Midbrain (tissue), 1 donor: Measurements from ENCODE around the gene PXT1.
"Not testable (repeated sequence)": the region's sequence is repeated elsewhere in the genome, so short reads cannot be mapped to it uniquely, and the experiment has no call there.

Experiments
- DNase-seq: peaks from one replicate; lab custom pipeline; 2025; lab: John Stamatoyannopoulos, UW

The PXT1 gene

DNA sequence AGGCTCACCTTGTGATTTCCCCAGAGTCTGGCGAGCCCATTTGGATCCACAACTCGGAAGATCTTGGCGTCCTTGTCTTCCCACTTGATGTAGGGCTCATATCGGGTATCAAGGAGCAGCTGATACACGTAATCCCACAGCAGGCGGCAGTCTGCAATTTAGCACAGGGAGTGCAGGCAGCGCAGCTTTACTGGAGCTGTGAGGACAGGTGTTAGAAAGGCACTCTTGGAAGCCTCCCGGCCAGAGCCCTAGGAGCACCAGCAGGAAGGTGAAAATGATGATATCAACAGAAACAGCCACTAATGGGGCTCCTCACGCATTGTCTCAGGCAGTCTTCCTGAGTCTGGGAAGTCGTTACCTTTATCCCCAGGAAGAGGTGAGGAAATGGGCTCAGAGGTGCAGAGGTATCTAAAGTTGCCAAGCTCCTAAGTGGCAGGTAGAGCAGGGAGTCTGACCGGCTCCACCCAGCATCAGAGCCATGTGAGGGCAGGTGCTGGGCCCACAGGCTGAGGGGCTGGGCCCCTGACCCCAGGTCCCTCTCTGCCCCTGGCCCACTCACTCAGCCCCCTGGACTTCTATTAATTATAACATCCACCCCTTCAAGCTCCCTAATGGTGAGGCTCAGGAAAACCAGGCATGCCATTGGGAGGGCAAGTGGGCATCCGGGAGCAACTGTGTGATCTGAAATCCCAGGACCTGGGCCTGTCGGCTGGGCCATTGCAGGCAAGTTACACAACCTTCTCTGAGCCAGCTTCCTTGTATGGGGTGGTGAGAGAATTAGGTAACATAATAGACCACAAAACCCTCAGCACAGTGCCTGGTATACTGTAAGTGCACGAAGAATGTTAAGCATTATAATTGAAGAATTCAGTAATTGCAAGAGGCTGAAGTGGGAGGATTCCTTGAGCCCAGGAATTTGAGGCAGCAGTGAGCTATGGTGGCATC lies 73.5 kb downstream of the PXT1 start:
- no peak for DNase-seq

DNA sequence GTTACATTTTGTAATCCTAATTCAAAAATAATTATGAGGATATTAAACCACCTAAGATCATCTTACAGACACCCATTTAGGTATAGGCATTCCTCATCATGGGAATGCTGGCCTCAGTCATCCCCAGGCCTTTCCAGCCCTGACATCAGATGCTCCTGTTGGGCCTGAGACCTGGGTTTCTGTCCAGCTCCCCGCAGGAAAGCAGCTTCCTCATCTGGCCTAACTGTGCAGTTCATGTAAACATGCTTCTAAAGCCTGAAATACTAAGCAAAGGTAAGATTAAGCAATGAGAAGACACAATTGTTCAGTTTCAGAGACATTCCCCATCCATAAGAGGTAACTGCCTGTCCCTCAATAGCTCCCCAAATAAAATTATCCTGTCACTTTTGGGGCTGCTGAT lies 74.2 kb downstream of the PXT1 start:
- no peak for DNase-seq

DNA sequence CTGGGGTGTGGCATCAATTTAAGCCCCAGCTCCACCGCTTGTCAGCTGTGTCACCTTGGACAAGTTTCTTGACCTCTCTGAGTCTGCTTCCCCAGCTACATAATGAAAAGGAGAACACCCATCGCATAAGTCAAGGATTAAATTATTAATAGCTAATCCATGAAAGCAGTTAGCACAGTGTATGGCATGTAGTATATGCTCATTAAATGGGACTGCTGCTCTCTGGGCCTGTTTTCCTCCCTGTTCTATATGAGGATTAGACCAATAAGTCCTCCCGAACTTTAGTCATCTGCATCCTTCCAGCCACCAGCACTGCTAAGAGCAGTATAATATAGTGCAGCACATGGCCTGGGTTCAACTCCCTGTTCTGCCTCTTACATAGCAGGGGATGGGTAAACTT lies 74.9 kb downstream of the PXT1 start:
- no peak for DNase-seq

DNA sequence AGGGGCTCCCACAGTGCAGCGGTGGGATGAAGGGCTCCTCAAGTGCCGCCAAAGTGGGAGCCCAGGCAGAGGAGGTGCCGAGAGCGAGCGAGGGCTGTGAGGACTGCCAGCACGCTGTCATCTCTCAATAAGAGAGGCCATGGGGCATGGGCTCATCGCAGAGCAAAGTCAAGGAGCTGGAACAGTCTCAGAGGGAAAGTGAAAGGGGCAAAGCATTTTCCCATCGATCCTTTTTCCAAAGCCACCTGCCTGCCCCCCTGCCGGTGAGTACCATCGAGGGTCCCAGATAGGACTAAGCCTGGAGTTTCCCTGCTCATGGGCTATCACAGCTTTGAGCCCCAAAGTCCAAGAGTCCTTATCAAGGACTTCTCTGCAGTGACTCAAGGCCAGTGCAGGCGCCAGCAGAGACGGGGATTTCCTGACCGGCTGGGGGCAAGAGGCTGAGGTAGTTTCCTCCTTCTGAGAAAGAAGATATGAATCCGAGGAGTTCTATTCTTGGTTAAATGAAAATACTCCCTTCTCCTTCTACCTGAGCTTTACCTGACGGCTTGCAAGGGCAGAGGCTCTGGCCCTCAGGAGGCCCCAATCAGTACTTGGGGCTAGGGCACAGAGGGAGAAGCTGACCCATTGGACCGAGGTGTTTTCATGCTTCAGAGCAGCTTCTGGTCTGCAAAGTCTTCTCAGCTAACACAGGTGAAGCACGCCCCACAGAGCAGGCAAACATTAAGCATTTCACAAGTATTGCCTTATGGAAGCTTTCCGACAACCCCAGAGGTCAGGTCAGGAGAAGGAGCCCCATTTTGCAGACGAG lies 77.8 kb downstream of the PXT1 start:
- DNase-seq: no peak

DNA sequence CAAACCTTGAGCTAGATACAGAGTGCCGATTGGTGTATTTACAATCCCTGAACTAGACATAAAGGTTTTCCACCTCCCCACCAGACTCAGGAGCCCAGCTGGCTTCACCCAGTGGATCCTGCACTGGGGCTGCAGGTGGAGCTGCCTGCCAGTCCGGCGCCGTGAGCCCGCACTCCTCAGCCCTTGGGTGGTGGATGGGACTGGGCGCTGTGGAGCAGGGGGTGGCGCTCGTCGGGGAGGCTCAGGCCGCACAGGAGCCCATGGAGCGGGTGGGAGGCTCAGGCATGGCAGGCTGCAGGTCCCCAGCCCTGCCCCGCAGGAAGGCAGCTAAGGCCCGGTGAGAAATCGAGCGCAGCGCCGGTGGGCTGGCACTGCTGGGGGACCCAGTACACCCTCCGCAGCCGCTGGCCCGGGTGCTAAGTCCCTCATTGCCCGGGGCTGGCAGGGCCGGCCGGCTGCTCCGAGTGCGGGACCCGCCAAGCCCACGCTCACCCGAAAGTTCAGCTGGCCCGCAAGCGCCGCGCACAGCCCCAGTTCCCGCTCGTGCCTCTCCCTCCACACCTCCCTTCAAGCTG lies 78.5 kb downstream of the PXT1 start:
- DNase-seq: not testable (repeated sequence)

DNA sequence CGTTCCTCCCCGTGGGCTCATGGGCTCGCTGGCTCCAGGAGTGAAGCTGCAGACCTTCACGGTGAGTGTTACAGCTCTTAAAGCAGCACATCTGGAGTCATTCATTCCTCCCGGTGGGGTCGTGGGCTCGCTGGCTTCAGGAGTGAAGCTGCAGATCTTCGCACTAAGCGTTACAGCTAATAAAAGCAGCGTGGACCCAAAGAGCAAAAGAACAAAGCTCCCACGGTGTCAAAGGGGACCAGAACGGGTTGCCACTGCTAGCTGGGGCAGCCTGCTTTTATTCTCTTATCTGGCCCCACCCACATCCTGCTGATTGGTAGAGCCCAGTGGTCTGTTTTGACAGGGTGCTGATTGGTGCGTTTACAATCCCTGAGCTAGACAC lies 79.3 kb downstream of the PXT1 start:
- not testable (repeated sequence) for DNase-seq

DNA sequence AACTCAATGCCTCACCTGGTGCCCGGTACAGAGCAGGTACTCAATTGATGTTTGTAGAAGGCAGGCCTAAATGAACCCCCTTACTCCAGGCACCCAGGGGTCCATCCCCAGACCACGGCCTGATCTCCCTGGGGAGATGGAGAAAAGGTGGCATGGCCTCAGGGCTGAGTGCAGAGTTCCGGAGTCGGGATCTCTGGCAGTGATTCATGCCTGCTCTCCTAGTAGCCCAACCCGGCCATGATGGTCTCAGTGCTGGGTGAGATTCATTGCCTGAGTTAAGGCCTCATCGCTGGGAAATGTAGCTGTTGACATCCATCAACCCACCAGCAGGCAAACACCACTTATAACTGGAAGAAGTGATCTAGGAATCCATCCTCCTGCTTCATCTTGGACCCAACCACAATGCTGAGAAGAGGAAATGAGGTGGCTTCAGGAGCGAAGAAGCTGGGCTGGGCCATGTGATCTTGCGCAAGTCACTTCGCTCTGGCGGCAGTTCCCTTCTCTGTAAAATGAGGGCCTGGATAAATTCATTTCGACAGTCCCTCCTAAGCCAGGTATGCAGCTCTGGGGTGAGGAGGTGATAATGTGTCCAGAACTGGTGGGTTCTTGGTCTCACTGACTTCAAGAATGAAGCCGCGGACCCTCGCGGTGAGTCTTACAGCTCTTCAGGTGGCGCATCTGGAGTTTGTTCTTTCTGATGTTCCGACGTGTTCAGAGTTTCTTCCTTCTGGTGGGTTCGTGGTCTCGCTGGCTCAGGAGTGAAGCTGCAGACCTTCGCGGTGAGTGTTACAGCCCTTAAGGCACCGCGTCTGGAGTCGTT lies 79.9 kb downstream of the PXT1 start:
- DNase-seq: no peak

DNA sequence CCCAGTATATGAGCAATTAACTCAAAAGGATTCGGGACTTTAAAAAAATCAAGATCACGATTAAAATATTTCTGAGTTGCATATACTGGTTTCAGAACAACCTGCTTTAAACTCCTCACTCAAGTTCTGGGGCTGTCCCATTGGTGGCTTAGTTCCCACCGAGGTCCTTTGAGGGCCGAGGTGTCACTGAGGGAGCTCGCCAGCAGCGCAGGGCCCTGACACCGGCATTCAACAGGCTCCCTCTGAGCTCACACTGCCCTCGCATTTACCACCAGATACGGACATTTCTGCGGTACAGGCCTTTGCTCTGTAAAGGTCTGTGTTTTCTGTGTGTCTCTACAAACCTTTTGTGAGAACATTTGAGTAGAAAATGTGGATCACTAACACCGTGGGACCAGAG lies 81.6 kb downstream of the PXT1 start:
- no peak for DNase-seq

DNA sequence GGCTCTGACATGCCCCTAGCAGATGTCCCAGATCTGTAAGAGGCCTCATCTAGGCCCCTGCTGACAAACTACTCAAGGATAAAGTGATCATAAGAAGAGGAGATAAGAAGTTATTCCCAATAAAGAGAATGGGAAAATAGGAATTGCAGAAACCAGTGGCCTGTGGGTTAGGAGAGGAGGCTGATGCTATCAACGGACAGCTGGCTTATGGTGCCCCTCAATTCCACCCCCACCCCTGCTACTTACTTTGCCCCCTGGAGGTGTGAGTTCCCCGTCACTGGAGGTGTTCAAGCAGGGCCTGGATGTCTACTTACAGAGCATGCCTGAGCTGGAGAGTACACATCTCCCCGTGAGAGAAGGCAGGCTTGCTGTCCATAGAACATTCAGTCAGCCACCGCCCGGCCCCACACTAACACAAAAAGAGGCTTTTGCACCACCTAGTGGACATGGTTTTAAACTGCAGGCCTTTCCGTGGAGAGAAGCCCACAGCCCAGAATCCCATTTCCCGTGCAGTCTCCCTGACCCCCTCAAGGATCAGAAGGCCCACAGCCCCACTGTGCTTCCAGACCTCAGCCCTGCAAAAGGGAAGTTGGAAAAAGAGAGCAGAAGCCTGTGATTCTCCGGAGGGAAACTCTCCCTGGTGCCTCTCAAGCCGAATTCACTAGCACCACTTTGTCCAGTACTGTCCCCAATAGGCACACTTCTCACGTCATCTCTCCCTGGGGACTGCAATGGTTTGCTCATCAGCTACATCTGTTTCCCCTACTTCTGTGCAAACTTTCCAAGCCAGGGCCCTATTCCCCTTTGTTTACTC lies 82.2 kb downstream of the PXT1 start:
- DNase-seq: peak; percentile 77

DNA sequence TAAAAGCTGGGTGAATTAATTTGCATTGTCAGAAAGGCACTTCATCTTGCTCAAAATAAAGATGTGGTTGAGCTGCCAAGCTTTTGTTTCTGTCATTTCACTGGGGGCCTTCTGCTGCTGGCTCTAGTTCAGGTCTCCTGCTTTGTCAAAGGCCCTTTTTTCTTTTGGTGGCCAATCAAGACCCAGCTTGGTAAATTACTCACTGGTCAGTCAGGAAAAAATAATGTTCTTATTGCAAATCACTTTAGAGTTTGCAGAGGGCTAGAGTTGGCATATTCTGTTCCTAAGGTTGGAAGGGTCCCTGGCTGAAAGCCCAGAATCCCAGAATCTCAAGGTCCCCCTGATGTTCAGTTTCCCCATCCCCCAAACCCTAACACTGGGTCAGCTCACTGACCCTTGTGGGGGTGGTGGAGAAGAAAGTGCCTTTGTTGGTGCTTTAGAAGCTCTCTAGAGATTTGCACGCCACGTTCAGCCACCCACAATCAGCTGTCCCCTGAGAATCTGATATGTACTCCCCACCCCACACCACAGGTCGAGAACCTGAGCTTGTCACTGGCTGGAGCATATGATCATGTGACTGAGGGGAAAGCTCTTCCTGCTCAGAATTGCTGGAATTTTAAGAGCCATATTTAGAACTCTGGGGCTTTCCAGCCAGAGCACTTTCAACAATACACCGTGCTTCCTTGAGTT lies 84.3 kb downstream of the PXT1 start:
- peak; percentile 57 for DNase-seq

DNA sequence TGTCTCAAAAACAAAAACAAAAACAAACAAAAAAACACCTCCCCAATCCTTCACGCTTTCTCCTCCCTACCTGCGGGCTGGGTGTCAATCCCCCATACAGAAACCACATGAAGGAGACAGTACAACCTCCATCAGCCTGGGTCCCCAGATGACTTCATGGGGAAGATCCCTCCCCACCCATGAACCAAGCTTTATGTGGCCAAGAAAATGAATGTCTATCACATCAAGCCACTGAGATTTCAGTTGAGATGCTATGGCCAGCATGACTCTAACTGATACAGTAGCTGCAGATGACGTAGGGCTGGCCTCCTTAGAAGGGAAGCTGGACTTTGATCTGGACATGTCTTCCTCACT lies 84.8 kb downstream of the PXT1 start:
- DNase-seq: no peak

DNA sequence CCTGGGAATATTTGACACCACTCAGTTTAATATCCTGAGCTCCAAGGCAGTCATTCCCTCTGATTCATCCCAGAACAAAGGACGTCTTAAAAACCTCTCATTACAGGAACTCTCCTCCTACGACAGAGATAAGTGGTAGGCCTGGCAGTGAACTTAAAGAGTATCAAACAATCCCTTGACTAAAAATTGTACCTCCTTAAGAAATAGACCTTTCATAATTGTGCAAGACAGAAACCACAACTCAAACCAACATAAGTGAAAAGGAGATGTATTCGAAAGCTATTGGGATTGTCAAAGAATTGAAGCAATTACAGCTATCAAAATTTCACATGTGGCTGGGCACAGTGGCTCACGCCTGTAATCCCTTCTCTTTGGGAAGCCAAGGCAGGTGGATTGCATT lies 86.8 kb downstream of the PXT1 start:
- DNase-seq: no peak

DNA sequence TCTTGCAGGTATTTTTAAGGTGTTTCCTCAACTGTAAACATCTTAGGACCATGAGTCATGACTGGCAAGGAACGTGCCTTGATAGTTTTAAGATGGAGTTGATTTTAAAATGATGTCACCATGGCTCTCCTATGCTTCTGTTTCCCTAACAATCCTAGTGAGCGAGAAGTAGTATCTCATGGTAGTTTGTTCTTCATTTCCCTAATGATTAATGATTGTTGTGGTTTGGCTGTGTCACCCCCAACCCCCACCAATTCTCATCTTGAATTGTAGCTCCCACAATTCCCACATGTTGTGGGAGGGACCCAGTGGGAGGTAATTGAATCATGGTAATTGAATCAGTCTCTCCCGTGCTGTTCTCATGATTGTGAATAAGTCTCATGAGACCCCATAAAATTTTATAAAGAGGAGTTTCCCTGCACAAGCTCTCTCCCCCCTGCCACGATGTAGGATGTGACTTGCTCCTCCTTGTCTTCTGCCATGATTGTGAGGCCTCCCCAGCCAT lies 89.2 kb downstream of the PXT1 start:
- no peak for DNase-seq

DNA sequence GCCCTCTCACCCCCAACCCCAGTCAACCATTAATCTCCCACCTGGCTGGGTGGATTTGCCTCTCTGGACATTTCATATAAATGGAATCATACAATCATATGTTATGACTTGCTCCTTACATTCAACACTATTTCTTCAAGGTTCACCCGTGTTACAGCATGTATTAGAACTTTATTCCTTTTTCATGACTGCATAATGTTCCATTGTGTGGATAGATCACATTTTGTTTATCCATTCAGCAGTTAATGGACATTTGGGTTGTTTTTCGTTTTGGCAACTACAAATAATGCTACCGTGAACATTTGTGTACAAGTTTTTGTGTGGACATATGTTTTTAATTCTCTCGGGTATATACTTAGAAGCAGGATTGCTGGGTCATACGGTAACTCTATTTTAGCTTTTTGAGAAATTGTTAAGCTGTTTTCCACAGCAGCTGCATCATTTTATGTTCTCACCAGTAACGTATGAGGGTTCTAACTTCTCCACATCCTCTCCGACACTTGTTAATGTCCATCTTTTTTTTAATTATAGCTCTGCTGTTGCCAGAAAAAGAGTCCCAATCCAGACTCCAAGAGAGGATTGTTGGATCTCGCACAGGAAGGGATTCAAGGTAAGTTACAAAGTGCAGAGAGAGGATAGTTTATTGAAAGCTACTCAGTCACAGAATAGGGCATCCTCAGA lies 90.0 kb downstream of the PXT1 start:
- DNase-seq: no peak

DNA sequence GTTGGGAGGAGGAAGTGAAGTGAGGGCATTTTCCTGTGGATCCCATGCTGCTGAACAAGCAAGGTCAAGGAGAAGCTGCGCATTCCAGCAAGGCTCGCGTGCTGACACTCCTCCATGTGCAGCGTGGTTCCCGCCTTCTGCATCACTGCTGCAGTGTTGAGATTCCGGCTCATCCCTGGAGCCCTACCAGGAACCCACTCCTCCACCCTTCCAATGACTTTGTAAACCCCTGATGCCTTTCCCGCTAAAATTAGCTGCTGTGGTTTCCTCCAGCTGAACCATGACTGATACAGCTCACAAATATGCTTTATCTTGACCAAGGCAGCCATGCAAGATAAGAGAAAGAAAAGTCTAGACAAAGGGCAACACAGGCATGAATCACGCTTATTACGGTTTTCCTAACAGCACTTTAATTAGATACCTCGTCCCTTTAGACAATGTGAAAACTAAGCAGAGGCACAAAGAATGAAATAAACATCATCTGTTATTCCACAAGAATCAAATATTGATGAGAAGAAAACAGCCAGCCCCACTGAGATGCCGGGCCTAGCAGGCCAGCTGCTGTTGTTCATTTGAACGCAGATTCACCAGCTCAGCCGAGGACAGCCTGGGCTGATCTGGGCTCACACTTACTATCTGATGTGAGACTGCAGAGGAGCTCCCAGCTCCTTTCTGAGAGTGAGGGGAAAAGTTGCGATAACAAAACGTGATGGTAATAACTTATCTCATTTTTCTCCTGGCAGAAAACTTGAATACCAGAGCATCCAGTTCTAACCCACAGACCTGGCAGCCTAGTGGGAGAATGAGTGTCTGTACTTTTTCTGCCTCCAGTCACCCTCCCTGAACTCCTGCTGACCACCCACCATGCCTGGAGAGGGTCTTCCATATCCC lies 91.7 kb downstream of the PXT1 start:
- DNase-seq: no peak

DNA sequence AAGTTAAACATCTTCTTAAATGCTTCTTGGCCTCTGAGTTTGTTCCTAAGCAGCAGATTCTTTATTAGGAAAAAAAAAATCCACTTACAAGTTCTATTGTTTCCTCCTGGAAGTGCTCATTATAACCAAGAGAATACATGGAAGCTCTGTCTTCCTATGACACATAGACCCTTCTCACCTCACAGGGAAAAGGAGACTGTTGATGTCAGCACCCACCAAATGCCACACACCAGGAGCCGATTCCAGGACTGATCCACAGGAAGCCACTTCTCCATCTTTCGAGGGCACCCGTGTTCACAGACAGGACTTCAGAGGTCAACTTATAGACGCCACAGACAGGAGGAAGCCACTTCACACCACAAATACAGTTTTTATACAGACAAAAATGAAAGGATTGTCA lies 92.6 kb downstream of the PXT1 start:
- no peak for DNase-seq

DNA sequence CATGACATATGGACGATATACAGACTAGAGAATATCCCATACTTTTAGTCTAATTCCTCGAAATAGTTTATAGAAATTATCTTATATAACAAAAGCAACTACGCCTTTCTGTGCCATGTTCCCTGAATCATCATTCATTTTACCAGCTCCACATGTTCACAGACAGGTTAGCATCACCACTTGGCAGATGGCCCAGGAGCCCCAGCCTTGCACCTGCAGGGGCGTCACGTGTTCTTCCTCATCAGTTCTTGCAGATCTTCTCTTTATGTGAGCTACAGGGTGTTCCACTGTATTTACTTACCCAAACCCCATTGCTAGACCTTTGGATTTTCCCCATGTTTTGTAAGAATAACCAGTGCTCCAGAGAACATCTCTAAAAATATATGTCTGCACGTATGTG lies 93.4 kb downstream of the PXT1 start:
- DNase-seq: no peak

DNA sequence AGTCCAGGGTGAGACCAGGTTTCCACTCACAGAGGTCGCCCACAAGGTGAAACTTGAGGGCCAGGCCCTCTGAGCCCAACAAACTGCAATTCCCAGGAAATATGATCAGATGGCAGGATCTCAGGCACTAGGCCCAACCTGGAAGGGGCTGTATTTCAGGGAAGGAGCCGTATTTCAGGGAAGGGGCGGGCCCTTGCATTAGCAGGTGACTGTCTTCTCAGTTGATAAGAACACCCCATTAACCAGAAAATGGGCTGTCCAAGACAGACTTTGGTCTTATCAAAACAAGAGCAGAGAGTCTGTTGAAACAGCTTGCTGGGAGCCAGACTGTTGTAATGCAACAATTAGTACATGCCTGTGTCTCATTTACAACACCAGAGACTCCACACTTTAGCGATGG lies 95.0 kb downstream of the PXT1 start:
- DNase-seq: no peak
